GM12892 (cell line): ENCODE results near the gene CHKA.

Experiments
- POLR2A ChIP-seq: IDR thresholded peaks from 2 replicates; pipeline ENCODE4 v1.6.1; 2011; ENCODE audit warnings: low read depth, low read length, control low read depth
- POLR2AphosphoS5 ChIP-seq: IDR thresholded peaks from 2 replicates; pipeline ENCODE4 v1.6.1; 2011; ENCODE audit warnings: low read depth, low read length, control low read depth

DNA sequence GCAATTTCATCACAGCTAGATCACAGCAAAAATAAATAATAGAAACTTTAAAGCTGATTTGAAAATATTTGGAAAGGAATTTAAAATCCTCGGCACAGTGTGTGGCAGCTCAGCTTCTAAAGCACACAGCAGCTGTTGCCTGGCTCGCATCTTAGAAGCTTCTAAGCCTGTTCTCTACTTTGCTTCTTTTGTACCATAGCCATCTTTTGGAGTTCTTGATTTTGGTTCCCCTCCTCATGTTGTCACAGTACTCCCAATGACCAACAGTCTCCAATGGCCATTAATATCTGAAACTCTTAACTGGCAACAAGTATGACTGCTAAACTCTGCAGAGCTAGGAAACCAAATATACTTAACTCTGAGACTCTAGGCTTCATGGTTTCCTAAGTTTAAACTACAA, 28.8 kb downstream of the CHKA start:
- TF ChIP-seq POLR2A (no peak), POLR2AphosphoS5 (no peak)
